MCF 10A (cell line): ENCODE results near the gene CLCF1. TPM values are rescaled to one million over a fixed set of nuclear protein-coding genes. Genes with fewer than 3 reads are reported as not detected.

Source experiments
- BruUV-seq: library from RNA; stranded (reverse); fragments of 400-500 nt; replicated peaks from 2 replicates; lab custom pipeline; 2021; lab: Mats Ljungman, UMichigan
- CTCF ChIA-PET: fragments of 300-600 bp; sonication (Branson Sonifier 250); formaldehyde crosslinking; extraction: SDS; loops from one replicate; lab custom pipeline; 2021; ENCODE audit warnings: antibody characterized with exemption, inconsistent platforms; lab: Yijun Ruan, JAX
- POLR2A ChIA-PET: fragments of 300-600, 350-650 bp; sonication (Branson Sonifier 250); formaldehyde crosslinking; extraction: SDS; loops from one replicate; lab custom pipeline; 2020; ENCODE audit warnings: antibody characterized with exemption, inconsistent platforms; lab: Yijun Ruan, JAX
- DNase-seq: peaks from one replicate; pipeline ENCODE4 v3.0.0-alpha.2; 2018; ENCODE audit not compliant: unreplicated experiment
- H3K27ac Mint-ChIP-seq: one replicate; pipeline ENCODE4 v1.8.0; 2022; ENCODE audit warnings: mild to moderate bottlenecking, low read depth, mixed read lengths; ENCODE audit not compliant: unreplicated experiment
- H3K27me3 Mint-ChIP-seq: one replicate; pipeline ENCODE4 v1.8.0; 2022; ENCODE audit warnings: mixed read lengths; ENCODE audit not compliant: insufficient read depth, unreplicated experiment
- H3K36me3 Mint-ChIP-seq: one replicate; pipeline ENCODE4 v1.8.0; 2022; ENCODE audit warnings: mild to moderate bottlenecking, moderate library complexity, mixed read lengths; ENCODE audit not compliant: insufficient read depth, unreplicated experiment
- H3K4me1 Mint-ChIP-seq: one replicate; pipeline ENCODE4 v1.8.0; 2022; ENCODE audit warnings: mixed read lengths; ENCODE audit not compliant: insufficient read depth, unreplicated experiment
- H3K4me3 Mint-ChIP-seq: one replicate; pipeline ENCODE4 v1.8.0; 2022; ENCODE audit warnings: mild to moderate bottlenecking, moderate library complexity, mixed read lengths; ENCODE audit not compliant: unreplicated experiment
- H3K9me3 Mint-ChIP-seq: one replicate; pipeline ENCODE4 v1.8.0; 2022; ENCODE audit warnings: mixed read lengths; ENCODE audit not compliant: unreplicated experiment
- CTCF ChIP-seq: fragments of 200-600 bp; IDR thresholded peaks from one replicate; pipeline ENCODE4 v1.8.0; 2022; ENCODE audit warnings: antibody characterized with exemption, mild to moderate bottlenecking; ENCODE audit not compliant: unreplicated experiment
- intact Hi-C: fragments of 100-400 bp; cut with micrococcal nuclease; formaldehyde crosslinking; loops from 2 replicates; pipeline ENCODE4 v1.14.1; 2022
- total RNA-seq: library from RNA; stranded (reverse); gene quantifications from 2 replicates; pipeline ENCODE4 v1.2.3, GENCODE V29; 2022

The CLCF1 gene
- total RNA-seq, 1 experiment from 2014 or later = 5.8 TPM

- ChIA-PET POLR2A (interaction anchor here (0.9 to 8.6 kb wide), 5 partner anchors 12 to 74 kb away, joined by 3 to 107 read pairs (median 6); partner anchors contain the start of genes ANKRD13D, GRK2 and SSH3), CTCF (interaction anchor here (0.6 to 2.9 kb wide), 5 partner anchors 22 to 156 kb away, joined by 3 to 13 read pairs (median 4); no protein-coding TSS in a partner anchor)
- Mint-ChIP-seq H3K27ac (no peak overlapping the region), H3K36me3 (peaks cover 19% of the 10 kb centered on the region), H3K9me3 (no peaks in the 10 kb centered on the region), H3K4me3 (no peak overlapping the region), H3K27me3 (no peaks in the 10 kb centered on the region), H3K4me1 (peaks cover 45% of the 10 kb centered on the region)
- DNase-seq = no peak
- intact Hi-C loops = no loop called here
- BruUV-seq = no TSS peak
- TF ChIP-seq CTCF = no peak
These were observed 58.0 kb downstream of the CLCF1 start for GRCh38 chr11:67315325-67315909.

GRCh38 chr11:67314218-67314617 is 59.2 kb downstream of the CLCF1 start:
- intact Hi-C loops = no loop called here
- POLR2A ChIA-PET = interaction anchor here (0.6 to 8.6 kb wide), 9 partner anchors 11 to 296 kb away, joined by 3 to 107 read pairs (median 5); partner anchors contain the start of genes ANKRD13D, GRK2, POLD4 and SSH3
- peaks cover 41% of the 10 kb centered on the region for H3K4me1 Mint-ChIP-seq
- peaks cover 26% of the 10 kb centered on the region for H3K36me3 Mint-ChIP-seq
- no peaks in the 10 kb centered on the region for H3K9me3 Mint-ChIP-seq
- H3K27me3 Mint-ChIP-seq = no peaks in the 10 kb centered on the region
- no TSS peak for BruUV-seq
- H3K27ac Mint-ChIP-seq = peak overlapping the region; percentile 78
- no peak for TF ChIP-seq CTCF
- H3K4me3 Mint-ChIP-seq = no peak overlapping the region
- DNase-seq = no peak
- CTCF ChIA-PET = interaction anchor here (0.8 to 2.9 kb wide), 6 partner anchors 9 to 260 kb away, joined by 3 to 13 read pairs (median 5); no protein-coding TSS in a partner anchor

Other genes with a start within 250 kb of the CLCF1 start
- 48.1 and 50.1 TPM in 2 replicates for gene GRK2, start 107.1 kb downstream of the CLCF1 start, total RNA-seq
- gene ANKRD13D, start 84.3 kb downstream of the CLCF1 start, total RNA-seq = 39.7 and 46.2 TPM in 2 replicates
- gene SSH3, start 70.1 kb downstream of the CLCF1 start, total RNA-seq = 31.7 and 38.0 TPM in 2 replicates
- 54.8 and 79.9 TPM in 2 replicates for gene POLD4, start 20.1 kb downstream of the CLCF1 start, total RNA-seq
- 9.9 and 18.3 TPM in 2 replicates for gene RAD9A, start 18.4 kb upstream of the CLCF1 start, total RNA-seq
- 123 and 143 TPM in 2 replicates for gene PPP1CA, start 28.3 kb upstream of the CLCF1 start, total RNA-seq
- gene TBC1D10C, start 30.5 kb upstream of the CLCF1 start, total RNA-seq = not detected in 2 replicates
- gene CARNS1, start 42.1 kb upstream of the CLCF1 start, total RNA-seq = 0.07 TPM in 1 of 2 replicates, not detected in the other
- gene RPS6KB2, start 54.9 kb upstream of the CLCF1 start, total RNA-seq = 49.8 and 60.1 TPM in 2 replicates
- 0.54 and 0.86 TPM in 2 replicates for gene PTPRCAP, start 64.1 kb upstream of the CLCF1 start, total RNA-seq
- 44.9 and 59.8 TPM in 2 replicates for gene CORO1B, start 69.9 kb upstream of the CLCF1 start, total RNA-seq
- not detected in 2 replicates for gene GPR152, start 79.1 kb upstream of the CLCF1 start, total RNA-seq
- gene CABP4, start 81.8 kb upstream of the CLCF1 start, total RNA-seq = not detected in 2 replicates
- gene TMEM134, start 95.7 kb upstream of the CLCF1 start, total RNA-seq = 49.7 and 50.1 TPM in 2 replicates
- gene AIP, start 109.4 kb upstream of the CLCF1 start, total RNA-seq = 28.7 and 30.5 TPM in 2 replicates
- gene PITPNM1, start 131.8 kb upstream of the CLCF1 start, total RNA-seq = 38.7 and 51.0 TPM in 2 replicates
- 93.7 and 136 TPM in 2 replicates for gene CDK2AP2, start 134.6 kb upstream of the CLCF1 start, total RNA-seq
- gene CABP2, start 149.8 kb upstream of the CLCF1 start, total RNA-seq = not detected in 2 replicates
- gene GSTP1, start 210.2 kb upstream of the CLCF1 start, total RNA-seq = 1,641 and 1,733 TPM in 2 replicates
- 158 and 223 TPM in 2 replicates for gene NDUFV1, start 233.3 kb upstream of the CLCF1 start, total RNA-seq